Measurements from ENCODE around the gene MAPK7.

GRCh38 chr17:19363460-19364035 lies 14.8 kb upstream of the MAPK7 start:
- no peak for TF ChIP-seq CTCF (IDR thresholded peaks at IDR 0.05)
- no peak for TF ChIP-seq POLR2A (IDR thresholded peaks at IDR 0.05)
